SIG-M5 (cell line): Measurements from ENCODE around the gene PLAGL1.

ENCODE experiments used
- DNase-seq: peaks from one replicate; lab custom pipeline; 2025; lab: John Stamatoyannopoulos, UW

PLAGL1 gene

GRCh38 chr6:143966312-143966711, 41.7 kb downstream of the PLAGL1 start:
- no peak for DNase-seq

GRCh38 chr6:143965503-143966171, 42.4 kb downstream of the PLAGL1 start:
- no peak for DNase-seq

GRCh38 chr6:143964674-143965081, 43.4 kb downstream of the PLAGL1 start:
- DNase-seq: no peak

- DNase-seq: no peak
Observed at GRCh38 chr6:143963158-143963919, 44.7 kb downstream of the PLAGL1 start.

- DNase-seq: no peak
Observed at GRCh38 chr6:143961886-143962878, 45.9 kb downstream of the PLAGL1 start.

GRCh38 chr6:143961066-143961465, 47.0 kb downstream of the PLAGL1 start:
- DNase-seq: no peak

GRCh38 chr6:143959927-143960326, 48.1 kb downstream of the PLAGL1 start:
- DNase-seq: no peak

GRCh38 chr6:143958839-143959399, 49.1 kb downstream of the PLAGL1 start:
- no peak for DNase-seq

GRCh38 chr6:143957679-143958274, 50.3 kb downstream of the PLAGL1 start:
- DNase-seq: no peak

GRCh38 chr6:143955971-143956370, 52.1 kb downstream of the PLAGL1 start:
- no peak for DNase-seq

- DNase-seq: no peak
Observed at GRCh38 chr6:143953922-143954321, 54.1 kb downstream of the PLAGL1 start.

GRCh38 chr6:143952947-143953701, 54.9 kb downstream of the PLAGL1 start:
- no peak for DNase-seq

- DNase-seq: no peak
Observed at GRCh38 chr6:143952060-143952778, 55.8 kb downstream of the PLAGL1 start.

GRCh38 chr6:143950875-143951274, 57.2 kb downstream of the PLAGL1 start:
- DNase-seq: no peak

GRCh38 chr6:143949962-143950361, 58.1 kb downstream of the PLAGL1 start:
- no peak for DNase-seq

GRCh38 chr6:143949535-143949934, 58.5 kb downstream of the PLAGL1 start:
- no peak for DNase-seq

- no peak for DNase-seq
Observed at GRCh38 chr6:143948208-143948607, 59.9 kb downstream of the PLAGL1 start.

GRCh38 chr6:143941852-143942627, 66.0 kb downstream of the PLAGL1 start:
- DNase-seq: no peak

GRCh38 chr6:143940011-143940597, 68.0 kb downstream of the PLAGL1 start:
- DNase-seq: no peak
